H1 (cell line): ENCODE results near the gene MSI1. TPM values are rescaled to one million over a fixed set of nuclear protein-coding genes. Genes with fewer than 3 reads are reported as not detected.
A peak's percentile ranks its signal among the peaks of the same experiment; 100 is the strongest.

ENCODE experiments used
- ATF2 ChIP-seq: IDR thresholded peaks from 2 replicates; pipeline ENCODE4 v1.6.1; 2012; ENCODE audit warnings: low read length, inconsistent platforms
- CHD7 ChIP-seq: fragments of 300-600 bp; sonication (generic); IDR thresholded peaks from 2 replicates; pipeline ENCODE4 v1.7.1; 2012; ENCODE audit warnings: low read length, moderate library complexity, mild to moderate bottlenecking, inconsistent platforms; ENCODE audit not compliant: insufficient replicate concordance
- TAF1 ChIP-seq: IDR thresholded peaks from 2 replicates; pipeline ENCODE4 v1.6.1; 2011; ENCODE audit warnings: mild to moderate bottlenecking, low read depth, low read length
- polyA plus RNA-seq, 7 experiments: library from polyadenylated mRNA; depleted of rRNA in 3 of 7; stranded (reverse) in 5 of 7; unstranded in 2 of 7; fragments of >200 nt in 5 of 7; fragments of 200-250 nt in 2 of 7; gene quantifications; 1 replicate in 5 of 7; 2 replicates in 1 of 7; 4 replicates in 1 of 7; pipeline versions ENCODE4 v1.2.1 to v1.2.3, GENCODE V29; 2011 to 2013; ENCODE audit warnings: missing spikeins in 2 of 7, mixed read lengths in 2 of 7
- total RNA-seq: library from RNA; stranded (reverse); fragmentation: NEBNext Ultra II Directional; extraction: Animal tissue kit (Norgen Biotek cat#: 25700); gene quantifications from 2 replicates; pipeline ENCODE4 v1.2.1, GENCODE V29; 2021

Gene MSI1
- total and polyA plus RNA-seq, 2 of the 8 experiments (the other 6 are each of a cell fraction or from before 2014, with no cell fraction given): 13.5 to 51.9 TPM

- no peak for TF ChIP-seq CHD7
- 0 out of 2 replicates have a peak, but pooled peaks have one; percentile 8 for TF ChIP-seq TAF1
- no peak for TF ChIP-seq ATF2
These were observed 808 bp downstream of the MSI1 start (continued) for GRCh38 chr12:120367924-120368788.
